KBM-7 (cell line): ENCODE data around the gene SCG3.
A peak's percentile ranks its signal among the peaks of the same experiment; 100 is the strongest.

ENCODE experiments used
- DNase-seq: peaks from one replicate; pipeline ENCODE4 v3.0.0-alpha.2; 2015
- in situ Hi-C: fragments of 300-500 bp; cut with MboI; formaldehyde crosslinking; loops from 2 replicates; pipeline ENCODE4 v1.14.3; 2020; ENCODE audit warnings: low sequenced_read_pairs, low pct_unique_long_range_greater_than_20kb, mixed read lengths

Gene SCG3

DNA sequence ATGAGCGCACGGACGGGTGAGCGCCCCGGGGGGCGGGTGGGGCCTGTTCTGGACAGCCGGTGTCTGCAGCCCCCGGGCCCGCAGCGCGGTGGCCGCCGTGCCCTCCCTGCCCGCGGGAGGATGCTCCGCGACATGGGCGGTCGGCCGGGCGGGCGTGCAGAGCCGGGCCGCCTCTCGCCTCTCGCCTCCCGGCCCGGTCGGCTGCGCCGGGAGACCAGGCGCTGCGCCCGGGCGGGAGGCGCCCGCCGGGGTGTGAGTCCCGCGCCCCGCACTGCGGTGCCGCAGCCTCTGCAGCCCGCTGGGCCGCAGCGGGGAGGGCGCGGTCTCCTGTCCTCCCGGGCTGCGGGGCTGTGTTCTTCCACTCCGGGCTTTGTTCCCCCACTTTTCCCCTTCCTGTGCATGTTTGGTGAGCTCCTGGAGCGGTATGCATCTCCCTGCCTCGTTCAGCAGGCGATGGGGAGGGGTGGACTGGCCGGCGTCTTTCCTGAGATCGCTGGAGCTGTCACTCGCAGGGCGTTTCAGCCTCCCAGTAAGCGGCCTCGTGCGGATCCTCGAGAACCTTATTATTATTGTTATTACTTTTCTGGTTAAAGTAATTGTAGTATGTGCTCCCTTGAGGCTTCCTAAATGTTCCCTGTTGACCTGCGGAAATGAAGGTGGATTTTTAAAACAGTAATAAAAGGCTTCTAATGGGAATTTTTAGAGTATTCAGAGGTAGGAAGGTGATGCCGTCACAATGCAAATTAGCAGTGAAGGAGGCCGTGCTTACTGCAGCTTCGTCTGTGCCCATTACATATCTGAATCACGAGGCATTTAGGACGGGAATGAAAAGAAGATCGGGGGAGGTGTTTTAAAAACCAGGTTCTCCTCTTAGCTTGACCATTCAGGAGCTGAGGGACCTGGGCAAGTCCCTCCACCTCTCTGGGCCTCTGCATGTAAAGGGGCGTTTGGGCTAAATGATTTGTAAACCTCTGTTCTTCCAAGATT, 70.7 kb downstream of the SCG3 start:
- DNase-seq = peak; percentile 61
- in situ Hi-C loops = no loop called here

GRCh38 chr15:51752888-51753287, 71.6 kb downstream of the SCG3 start:
- no peak for DNase-seq
- in situ Hi-C loops = no loop called here

DNA sequence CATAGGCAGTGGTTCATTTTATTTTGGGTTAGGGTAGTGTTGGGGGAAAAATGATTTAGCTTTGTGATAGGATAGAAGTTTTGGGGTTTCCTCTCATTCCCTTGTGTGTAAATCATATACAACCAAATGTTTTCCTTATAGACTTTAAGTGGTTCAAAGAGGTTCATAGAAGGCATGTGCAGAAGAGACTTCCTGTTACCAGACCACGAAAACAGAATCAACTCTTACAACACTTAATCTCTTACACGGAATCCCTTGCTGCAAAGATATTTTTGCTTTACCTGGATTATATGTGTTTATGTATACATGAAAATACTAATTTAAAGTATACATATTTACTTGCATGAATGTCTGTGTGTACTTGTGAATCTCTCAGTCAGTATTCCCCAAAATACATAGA, 73.0 kb downstream of the SCG3 start:
- DNase-seq = no peak
- in situ Hi-C loops = no loop called here

GRCh38 chr15:51755790-51756189, 74.5 kb downstream of the SCG3 start:
- in situ Hi-C loops = no loop called here

GRCh38 chr15:51756482-51756881, 75.2 kb downstream of the SCG3 start:
- DNase-seq = peak; percentile 55
- in situ Hi-C loops = no loop called here

More at GRCh38 chr15:51755790-51756189, 74.5 kb downstream of the SCG3 start:
- DNase-seq = peak; percentile 62

DNA sequence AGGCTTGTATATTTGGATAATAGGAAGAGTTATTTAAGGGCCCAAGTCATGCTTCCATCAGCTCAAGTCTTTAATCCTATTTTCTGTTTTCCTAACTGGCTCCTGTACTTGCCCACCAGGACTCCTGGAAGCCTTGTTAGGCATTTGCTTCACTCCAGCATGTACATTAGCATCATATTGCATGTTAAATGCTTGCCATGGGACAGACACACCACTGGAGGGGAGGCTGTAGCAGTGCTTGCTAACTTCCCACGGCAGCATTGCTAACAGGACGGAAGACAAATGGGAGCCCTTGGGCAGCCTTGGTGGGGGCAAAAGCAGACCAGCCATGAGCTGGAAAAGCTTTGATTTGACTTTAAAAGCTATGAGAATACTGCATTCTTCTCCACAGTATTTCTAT, 76.1 kb downstream of the SCG3 start:
- in situ Hi-C loops = no loop called here
- no peak for DNase-seq

DNA sequence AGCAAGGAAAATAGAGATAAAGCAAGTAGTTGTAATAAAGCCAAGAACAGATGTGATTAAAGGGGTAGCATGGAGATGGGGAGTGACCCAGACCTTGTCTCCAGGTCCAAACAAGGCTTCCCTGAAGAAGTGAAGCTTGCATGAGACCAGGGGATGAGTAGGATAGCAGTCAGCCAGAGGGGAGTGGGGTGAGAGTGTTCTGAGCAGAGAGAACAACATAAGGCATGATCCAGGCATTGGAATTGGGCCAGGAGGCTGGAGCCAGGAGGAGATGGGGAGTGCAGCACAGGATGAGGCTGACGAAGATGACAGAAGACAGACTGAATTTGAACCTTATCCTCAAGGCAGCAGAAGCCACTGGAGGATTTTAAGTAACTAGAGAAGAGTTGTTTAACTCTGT, 77.3 kb downstream of the SCG3 start:
- in situ Hi-C loops = no loop called here
- no peak for DNase-seq

DNA sequence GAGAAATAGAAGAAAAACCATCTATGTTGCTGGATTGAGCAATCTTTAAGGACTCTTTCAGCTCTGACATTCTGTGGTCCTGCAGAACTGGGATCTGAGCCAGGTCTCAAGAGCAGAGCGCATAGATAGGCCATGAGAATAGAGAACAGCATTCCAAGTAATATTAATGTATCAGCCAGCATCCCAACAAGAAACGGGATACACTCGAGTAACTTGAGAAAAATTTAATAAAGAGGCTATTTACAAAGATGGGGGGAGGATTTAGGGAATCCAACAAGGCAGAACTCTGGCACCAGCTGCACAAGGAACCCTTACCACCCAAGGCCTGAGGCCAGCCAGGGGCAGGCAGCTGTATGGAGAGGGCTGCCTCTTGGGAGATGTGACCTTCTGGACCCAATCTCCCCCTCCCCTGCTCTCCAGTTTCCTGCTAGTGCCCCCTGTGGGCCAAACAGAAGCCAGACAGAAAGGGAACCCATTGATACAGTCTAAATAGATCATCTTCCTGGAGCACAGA, 78.3 kb downstream of the SCG3 start:
- in situ Hi-C loops = no loop called here
- peak; percentile 20 for DNase-seq

DNA sequence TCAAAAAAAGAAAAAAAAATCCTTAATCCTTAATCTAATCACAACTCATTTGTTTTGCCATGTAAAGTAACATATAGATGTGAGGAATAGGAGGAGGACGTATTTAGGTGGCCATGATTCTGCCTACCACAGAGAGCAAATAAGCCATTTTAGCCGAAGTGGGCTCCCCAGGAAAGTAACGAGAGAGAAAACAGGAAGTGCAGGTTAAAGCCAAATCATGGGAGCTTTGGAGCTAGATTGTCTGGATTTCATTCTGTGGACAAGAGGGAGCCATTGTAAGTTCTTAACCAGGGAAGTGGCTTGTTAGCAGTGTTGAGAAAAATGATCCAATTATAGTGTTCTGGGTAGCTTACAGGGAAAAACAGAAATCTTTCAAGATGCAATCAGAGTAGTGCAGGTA, 79.5 kb downstream of the SCG3 start:
- DNase-seq = peak; percentile 41
- in situ Hi-C loops = no loop called here

DNA sequence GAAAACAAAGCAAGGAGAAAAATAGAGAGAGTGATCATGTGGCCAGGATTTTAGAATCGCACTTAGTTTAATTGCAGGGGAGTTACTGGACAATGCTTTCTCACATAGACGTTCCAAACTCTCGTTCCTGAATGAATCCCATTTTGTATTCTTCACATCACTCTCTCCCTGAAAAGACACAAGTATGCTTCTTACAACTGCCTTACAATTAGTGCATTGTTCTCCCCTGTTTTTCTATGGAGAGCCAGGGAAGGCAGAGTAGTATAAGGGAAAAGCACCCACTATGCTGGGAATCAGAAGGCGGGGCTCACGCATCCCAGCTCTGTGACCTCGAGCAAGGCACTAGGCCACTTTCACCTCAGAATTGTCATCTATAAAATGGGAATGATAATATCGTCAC, 84.4 kb downstream of the SCG3 start:
- in situ Hi-C loops = no loop called here
- no peak for DNase-seq

GRCh38 chr15:51766341-51766740, 85.0 kb downstream of the SCG3 start:
- in situ Hi-C loops = no loop called here
- no peak for DNase-seq

GRCh38 chr15:51768018-51768417, 86.7 kb downstream of the SCG3 start:
- peak; percentile 65 for DNase-seq
- in situ Hi-C loops = no loop called here
